SK-N-SH (cell line): Measurements from ENCODE around the gene DRC3. TPM values are rescaled to one million over a fixed set of nuclear protein-coding genes. Genes with fewer than 3 reads are reported as not detected.

Experiments
- CTCF ChIA-PET: fragments of 300-600, 350-600 bp; formaldehyde crosslinking; extraction: SDS; loops from one replicate; lab custom pipeline; 2021; lab: Yijun Ruan, JAX
- POLR2A ChIA-PET: fragments of 350-600 bp; sonication (Branson Sonifier 250); formaldehyde crosslinking; extraction: SDS; loops from one replicate; lab custom pipeline; 2020; ENCODE audit warnings: antibody characterized with exemption, inconsistent platforms; lab: Yijun Ruan, JAX
- DNase-seq: peaks from one replicate; pipeline ENCODE4 v3.0.0; 2012
- H2AFZ ChIP-seq: fragments of 200-600 bp; sonication (generic); 2 replicates; pipeline ENCODE4 v1.8.1; 2016; ENCODE audit warnings: antibody characterized with exemption, mild to moderate bottlenecking, low read depth
- H3F3A ChIP-seq: fragments of 200-600 bp; sonication (generic); replicated peaks from 2 replicates; pipeline ENCODE3; 2016; ENCODE audit warnings: antibody characterized with exemption, mild to moderate bottlenecking; ENCODE audit not compliant: insufficient read depth
- H3K27ac ChIP-seq, 2 experiments: fragments of 200-500 bp in 1 of 2; fragments of 200-600 bp in 1 of 2; sonication (Bioruptor generic) in 1 of 2; sonication (generic), shearing (Covaris generic) in 1 of 2; 2 replicates each; pipeline versions ENCODE4 v1.5.1 to v1.6.1; 2014 to 2016; ENCODE audit warnings: low read depth in 2 of 2, inconsistent platforms in 1 of 2, low read length in 1 of 2, mild to moderate bottlenecking in 1 of 2, mixed read lengths in 1 of 2
- H3K27me3 ChIP-seq: fragments of 200-600 bp; sonication (generic), shearing (Covaris generic); 2 replicates; pipeline ENCODE4 v1.6.1; 2016; ENCODE audit warnings: mixed run types; ENCODE audit not compliant: insufficient read depth
- H3K36me3 ChIP-seq, 2 experiments: fragments of 200-500 bp in 1 of 2; fragments of 200-600 bp in 1 of 2; sonication (Bioruptor generic) in 1 of 2; sonication (generic) in 1 of 2; replicated peaks in 1 of 2; 2 replicates each; pipeline versions ENCODE3 to v1.5.1; 2014 to 2016; ENCODE audit warnings: low read length in 1 of 2, mild to moderate bottlenecking in 1 of 2; ENCODE audit not compliant: insufficient read depth in 2 of 2, control insufficient read depth in 1 of 2
- H3K4me1 ChIP-seq, 2 experiments: fragments of 200-500 bp in 1 of 2; fragments of 200-600 bp in 1 of 2; sonication (Bioruptor generic) in 1 of 2; sonication (generic), shearing (Covaris generic) in 1 of 2; 2 replicates each; pipeline versions ENCODE4 v1.5.1 to v1.6.1; 2014 to 2016; ENCODE audit warnings: low read depth in 1 of 2, low read length in 1 of 2, mixed run types in 1 of 2; ENCODE audit not compliant: insufficient read depth in 2 of 2, control insufficient read depth in 1 of 2
- H3K4me2 ChIP-seq: fragments of 200-600 bp; sonication (generic), shearing (Covaris generic); 2 replicates; pipeline ENCODE4 v1.6.1; 2017; ENCODE audit warnings: mixed run types
- H3K4me3 ChIP-seq, 2 experiments: fragments of 200-500 bp in 1 of 2; fragments of 200-600 bp in 1 of 2; sonication (Bioruptor generic) in 1 of 2; sonication (generic), shearing (Covaris generic) in 1 of 2; 2 replicates each; pipeline versions ENCODE4 v1.5.1 to v1.8.1; 2014 to 2016; ENCODE audit warnings: low read depth in 2 of 2, inconsistent platforms in 1 of 2, low read length in 1 of 2, mild to moderate bottlenecking in 1 of 2, mixed read lengths in 1 of 2, moderate library complexity in 1 of 2
- H3K79me2 ChIP-seq: fragments of 200-600 bp; sonication (generic); 2 replicates; pipeline ENCODE4 v1.8.1; 2017; ENCODE audit warnings: mild to moderate bottlenecking; ENCODE audit not compliant: insufficient read depth
- H3K9ac ChIP-seq: fragments of 200-600 bp; sonication (generic); 2 replicates; pipeline ENCODE4 v1.6.1; 2017; ENCODE audit warnings: mixed run types
- H3K9me2 ChIP-seq: fragments of 200-600 bp; sonication (generic); 2 replicates; pipeline ENCODE4 v1.6.1; 2017; ENCODE audit warnings: mixed run types
- H3K9me3 ChIP-seq: fragments of 200-600 bp; sonication (generic); 2 replicates; pipeline ENCODE4 v1.6.1; 2017; ENCODE audit warnings: mixed run types, mild to moderate bottlenecking, moderate library complexity
- H4K20me1 ChIP-seq: fragments of 200-600 bp; sonication (generic); 2 replicates; pipeline ENCODE4 v1.6.1; 2017; ENCODE audit warnings: mild to moderate bottlenecking, mixed run types; ENCODE audit not compliant: insufficient read depth
- ELF1 ChIP-seq: IDR thresholded peaks from 2 replicates; pipeline ENCODE4 v1.4.0; 2012
- FOSL2 ChIP-seq: IDR thresholded peaks from 2 replicates; pipeline ENCODE4 v1.4.0; 2012; ENCODE audit warnings: low read depth, mild to moderate bottlenecking, moderate library complexity, borderline replicate concordance
- FOXM1 ChIP-seq: IDR thresholded peaks from 2 replicates; pipeline ENCODE4 v1.4.0; 2012; ENCODE audit warnings: low read depth, mild to moderate bottlenecking
- GABPA ChIP-seq: IDR thresholded peaks from 2 replicates; pipeline ENCODE4 v1.4.0; 2012; ENCODE audit warnings: low read depth, mild to moderate bottlenecking
- GATA2 ChIP-seq: sonication (generic); formaldehyde crosslinking; IDR thresholded peaks from 2 replicates; pipeline ENCODE4 v1.5.0; 2020; ENCODE audit warnings: mild to moderate bottlenecking, missing genetic modification reagents
- MAX ChIP-seq: IDR thresholded peaks from 2 replicates; pipeline ENCODE4 v1.4.0; 2012; ENCODE audit warnings: low read depth
- MEF2A ChIP-seq: IDR thresholded peaks from 2 replicates; pipeline ENCODE4 v1.4.0; 2012; ENCODE audit warnings: low read depth, borderline replicate concordance
- NRF1 ChIP-seq: IDR thresholded peaks from 2 replicates; pipeline ENCODE4 v1.6.1; 2012; ENCODE audit warnings: low read depth, mild to moderate bottlenecking, low read length
- RAD21 ChIP-seq: IDR thresholded peaks from 2 replicates; pipeline ENCODE4 v1.6.1; 2012; ENCODE audit warnings: mild to moderate bottlenecking, low read length
- RCOR1 ChIP-seq: fragments of 150-350 bp; IDR thresholded peaks from 2 replicates; pipeline ENCODE4 v1.6.1; 2017; ENCODE audit warnings: antibody characterized with exemption, low read length
- RFX5 ChIP-seq: IDR thresholded peaks from 2 replicates; pipeline ENCODE4 v1.6.1; 2012; ENCODE audit warnings: mild to moderate bottlenecking, improper control_type of control experiment, low read length
- SIN3A ChIP-seq: IDR thresholded peaks from 2 replicates; pipeline ENCODE4 v1.6.1; 2012; ENCODE audit warnings: low read depth, mild to moderate bottlenecking, low read length, moderate library complexity, borderline replicate concordance
- SMC3 ChIP-seq: IDR thresholded peaks from 2 replicates; pipeline ENCODE4 v1.6.1; 2012; ENCODE audit warnings: low read depth, low read length, improper control_type of control experiment
- TCF12 ChIP-seq: IDR thresholded peaks from 2 replicates; pipeline ENCODE4 v1.4.0; 2012
- TEAD4 ChIP-seq: IDR thresholded peaks from 2 replicates; pipeline ENCODE4 v1.4.0; 2012; ENCODE audit warnings: mild to moderate bottlenecking, borderline replicate concordance; ENCODE audit not compliant: insufficient read depth
- USF1 ChIP-seq: IDR thresholded peaks from 2 replicates; pipeline ENCODE4 v1.4.0; 2012; ENCODE audit warnings: low read depth, borderline replicate concordance
- USF2 ChIP-seq: fragments of 150-350 bp; IDR thresholded peaks from 2 replicates; pipeline ENCODE4 v1.6.1; 2017; ENCODE audit warnings: antibody characterized with exemption, low read length, low read depth, borderline replicate concordance
- YY1 ChIP-seq: IDR thresholded peaks from 2 replicates; pipeline ENCODE4 v1.4.0; 2012; ENCODE audit warnings: low read depth, mild to moderate bottlenecking
- WGBS: methylation state at CpG from one replicate; pipeline ENCODE4 v1.1.6; 2017; ENCODE audit warnings: low lambda C conversion rate; 5-methylcytosine and 5-hydroxymethylcytosine counted together
- polyA plus RNA-seq, 3 experiments: library from polyadenylated mRNA; depleted of rRNA; stranded (reverse); fragments of >200 nt; gene quantifications; 2 replicates each; pipeline ENCODE4 v1.2.3, GENCODE V29; 2012
- TF ChIP-seq, protein P1 (sequence below): fragments of 200-600 bp; sonication (generic); IDR thresholded peaks from 2 replicates; pipeline ENCODE4 v1.6.1; 2017; ENCODE audit warnings: antibody characterized with exemption, mild to moderate bottlenecking, moderate library complexity

DRC3 gene
- polyA plus RNA-seq, 1 of the 3 experiments (the other 2 are of a cell fraction): 3.6 TPM

DNA sequence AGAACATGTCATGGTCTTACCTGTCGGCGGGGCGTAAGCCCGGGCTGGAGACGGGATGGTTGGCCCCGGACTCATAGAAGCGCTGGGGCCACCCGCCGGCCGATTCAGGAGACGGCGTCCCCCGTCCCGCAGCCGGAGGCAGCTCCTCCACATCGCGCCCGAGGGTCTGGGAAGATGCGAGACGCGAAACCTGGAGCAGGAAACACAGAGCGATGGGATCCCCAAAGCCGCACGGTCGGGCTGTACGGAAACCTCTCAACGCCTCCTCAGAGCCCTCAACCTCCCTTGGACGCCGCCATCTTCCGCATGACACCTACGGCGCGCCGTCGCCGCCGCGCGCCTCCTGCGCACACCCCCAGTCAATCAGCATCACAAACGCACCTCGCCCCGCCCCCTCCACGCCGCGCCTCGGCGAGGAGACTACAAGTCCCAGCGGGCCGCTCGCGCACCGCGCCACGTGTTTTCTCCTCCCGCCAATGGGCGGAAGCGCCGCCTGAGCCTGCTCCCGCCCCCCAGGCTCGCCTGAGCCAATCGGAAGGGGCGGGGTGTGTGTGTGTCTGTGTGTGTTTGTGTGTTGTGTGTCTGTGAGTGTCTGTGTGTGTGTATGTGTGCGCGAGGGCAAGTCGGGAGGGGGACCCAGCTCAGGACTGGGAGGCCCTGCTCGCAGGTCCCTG, 66.3 kb downstream of the DRC3 start, which contains the start of the genes ATPAF2 and GID4 (continued):
- TF ChIP-seq MEF2A (no peak), SIN3A (peak; percentile 81; the same call in 1 of the 2 replicates), USF2 (peak; percentile 92), YY1 (peak; percentile 98), RFX5 (no peak), MAX (peak; percentile 84), GATA2 (CRISPR knock-in tag) (no peak), GABPA (peak; percentile 40), RAD21 (no peak), NRF1 (peak; percentile 81), TCF12 (no peak), ELF1 (peak; percentile 43), USF1 (peak; percentile 99), SMC3 (no peak), FOSL2 (no peak), RCOR1 (peak; percentile 19; the same call in 1 of the 2 replicates), FOXM1 (no peak)
- TF ChIP-seq, protein P1, sequence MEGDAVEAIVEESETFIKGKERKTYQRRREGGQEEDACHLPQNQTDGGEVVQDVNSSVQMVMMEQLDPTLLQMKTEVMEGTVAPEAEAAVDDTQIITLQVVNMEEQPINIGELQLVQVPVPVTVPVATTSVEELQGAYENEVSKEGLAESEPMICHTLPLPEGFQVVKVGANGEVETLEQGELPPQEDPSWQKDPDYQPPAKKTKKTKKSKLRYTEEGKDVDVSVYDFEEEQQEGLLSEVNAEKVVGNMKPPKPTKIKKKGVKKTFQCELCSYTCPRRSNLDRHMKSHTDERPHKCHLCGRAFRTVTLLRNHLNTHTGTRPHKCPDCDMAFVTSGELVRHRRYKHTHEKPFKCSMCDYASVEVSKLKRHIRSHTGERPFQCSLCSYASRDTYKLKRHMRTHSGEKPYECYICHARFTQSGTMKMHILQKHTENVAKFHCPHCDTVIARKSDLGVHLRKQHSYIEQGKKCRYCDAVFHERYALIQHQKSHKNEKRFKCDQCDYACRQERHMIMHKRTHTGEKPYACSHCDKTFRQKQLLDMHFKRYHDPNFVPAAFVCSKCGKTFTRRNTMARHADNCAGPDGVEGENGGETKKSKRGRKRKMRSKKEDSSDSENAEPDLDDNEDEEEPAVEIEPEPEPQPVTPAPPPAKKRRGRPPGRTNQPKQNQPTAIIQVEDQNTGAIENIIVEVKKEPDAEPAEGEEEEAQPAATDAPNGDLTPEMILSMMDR: peak; percentile 22; the same call in 1 of the 2 replicates

- ChIA-PET POLR2A (no interaction called here), CTCF (no interaction called here)
- no peaks in the 10 kb centered on the region for H3K36me3 ChIP-seq
- H3K27ac ChIP-seq: peak overlapping the region; percentile 36 to 83; a peak in 3 of 4 replicates
- peaks cover 5% of the 10 kb centered on the region; the same call in 1 of the 2 replicates for H4K20me1 ChIP-seq
- peaks cover 60% of the 10 kb centered on the region for H3K79me2 ChIP-seq
- peaks cover 0 to 27% of the 10 kb centered on the region in 2 experiments; a peak in 2 of 4 replicates for H3K4me1 ChIP-seq
- peak overlapping the region; percentile 94 for H3K4me2 ChIP-seq
- peak; percentile 91 for DNase-seq
- no peaks in the 10 kb centered on the region for H3K27me3 ChIP-seq
- WGBS: 0% methylated on average over 12 of the region's 81 CpGs
- peaks cover 7% of the 10 kb centered on the region for H3F3A ChIP-seq
- TF ChIP-seq NRF1 (peak; percentile 33; the same call in 1 of the 2 replicates), TEAD4 (no peak), MEF2A (no peak)
- H3K4me3 ChIP-seq: peak overlapping the region; percentile 82 to 83
- H3K9ac ChIP-seq: peak overlapping the region; percentile 84
- peak overlapping the region; percentile 58 for H2AFZ ChIP-seq
- no peaks in the 10 kb centered on the region for H3K9me3 ChIP-seq
- no peaks in the 10 kb centered on the region for H3K9me2 ChIP-seq
These were observed 67.0 kb downstream of the DRC3 start for GRCh38 chr17:18039535-18040260.
